HCT116 (cell line): ENCODE measurements around the gene EPHA2. TPM values are rescaled to one million over a fixed set of nuclear protein-coding genes. Genes with fewer than 3 reads are reported as not detected.

Experiments used
- ATAC-seq: fragments of 200-7000 bp; cut with Tn5 transposase; 2 replicates; pipeline ENCODE4 v1.9.1; 2020; ENCODE audit warnings: mild to moderate bottlenecking, moderate library complexity
- BruUV-seq: library from RNA; stranded (reverse); fragments of 400-500 nt; replicated peaks from 2 replicates; lab custom pipeline; 2021; lab: Mats Ljungman, UMichigan
- CTCF ChIA-PET: fragments of 300-600 bp; sonication (Branson Sonifier 250); formaldehyde crosslinking; loops from one replicate; lab custom pipeline; 2021; ENCODE audit warnings: antibody characterized with exemption; lab: Charles Lee
- POLR2A ChIA-PET: fragments of 300-600, 350-600 bp; sonication (Branson Sonifier 250); formaldehyde crosslinking; loops from one replicate; lab custom pipeline; 2021; ENCODE audit warnings: antibody characterized with exemption; lab: Charles Lee
- RAD21 ChIA-PET, 2 experiments: fragments of 300-600 bp; sonication (Branson Sonifier 250); formaldehyde crosslinking; loops; one replicate each; lab custom pipeline; 2023; ENCODE audit warnings: low total read pairs in 2 of 2; ENCODE audit not compliant: uncharacterized antibody in 2 of 2, unreplicated experiment in 2 of 2, low non-redundant PET in 1 of 2; lab: Charles Lee
- DNase-seq: peaks from one replicate; pipeline ENCODE4 v3.0.0-alpha.2; 2010; ENCODE audit warnings: low read depth, low spot score
- H2AFZ ChIP-seq: fragments of 200-600 bp; shearing (Covaris generic), sonication (generic); 2 replicates; pipeline ENCODE4 v1.6.1; 2017; ENCODE audit warnings: low read depth, mixed run types, mixed read lengths, antibody characterized with exemption, low read length; ENCODE audit not compliant: poor library complexity, severe bottlenecking
- H3K27ac ChIP-seq: 2 replicates; pipeline ENCODE4 v1.5.1; 2012; ENCODE audit warnings: low read depth, low read length
- H3K27me3 ChIP-seq: fragments of 200-600 bp; sonication (generic); 2 replicates; pipeline ENCODE4 v1.6.1; 2016; ENCODE audit warnings: mixed run types, low read length, mixed read lengths; ENCODE audit not compliant: insufficient read depth
- H3K36me3 ChIP-seq, 2 experiments: fragments of 200-500 bp in 1 of 2; fragments of 200-600 bp in 1 of 2; sonication (Bioruptor generic) in 1 of 2; sonication (generic) in 1 of 2; 2 replicates each; pipeline versions ENCODE4 v1.5.1 to v1.6.1; 2014 to 2016; ENCODE audit warnings: low read length in 2 of 2, inconsistent platforms in 1 of 2, mixed read lengths in 1 of 2, mixed run types in 1 of 2; ENCODE audit not compliant: insufficient read depth in 2 of 2, control insufficient read depth in 1 of 2
- H3K4me1 ChIP-seq, 2 experiments: fragments of 200-600 bp in 1 of 2; sonication (generic) in 1 of 2; 2 replicates each; pipeline versions ENCODE4 v1.5.1 to v1.6.1; 2012 to 2017; ENCODE audit warnings: low read length in 2 of 2, inconsistent platforms in 1 of 2, mild to moderate bottlenecking in 1 of 2, mixed read lengths in 1 of 2, mixed run types in 1 of 2, moderate library complexity in 1 of 2; ENCODE audit not compliant: insufficient read depth in 2 of 2, control insufficient read depth in 1 of 2
- H3K4me2 ChIP-seq: fragments of 200-600 bp; sonication (generic); 2 replicates; pipeline ENCODE4 v1.6.1; 2017; ENCODE audit warnings: mixed run types, low read length, mixed read lengths
- H3K4me3 ChIP-seq, 2 experiments: fragments of 200-600 bp in 1 of 2; sonication (generic) in 1 of 2; replicated peaks in 1 of 2; 2 replicates each; pipeline ENCODE4 v1.5.1; 2011 to 2016; ENCODE audit warnings: low read length in 2 of 2, control low read depth in 1 of 2, low read depth in 1 of 2, mild to moderate bottlenecking in 1 of 2, mixed read lengths in 1 of 2, mixed run types in 1 of 2
- H3K79me2 ChIP-seq: fragments of 200-600 bp; sonication (generic); 2 replicates; pipeline ENCODE4 v1.6.1; 2017; ENCODE audit warnings: mild to moderate bottlenecking, mixed run types, low read length, moderate library complexity, mixed read lengths; ENCODE audit not compliant: insufficient read depth
- H3K9ac ChIP-seq: fragments of 200-600 bp; sonication (generic); 2 replicates; pipeline ENCODE4 v1.6.1; 2016; ENCODE audit warnings: low read length, mixed read lengths
- H3K9me2 ChIP-seq: fragments of 200-600 bp; sonication (generic), shearing (Covaris generic); 2 replicates; pipeline ENCODE4 v1.6.1; 2017; ENCODE audit warnings: mixed run types, mild to moderate bottlenecking, moderate library complexity; ENCODE audit not compliant: insufficient read depth
- H3K9me3 ChIP-seq, 2 experiments: fragments of 200-500 bp in 1 of 2; fragments of 200-600 bp in 1 of 2; sonication (Bioruptor generic) in 1 of 2; sonication (generic) in 1 of 2; 2 replicates each; pipeline ENCODE4 v1.6.1; 2014 to 2017; ENCODE audit warnings: low read length in 2 of 2, mixed read lengths in 2 of 2, inconsistent platforms in 1 of 2, low read depth in 1 of 2, mild to moderate bottlenecking in 1 of 2, mixed run types in 1 of 2, moderate library complexity in 1 of 2; ENCODE audit not compliant: control insufficient read depth in 1 of 2, insufficient read depth in 1 of 2
- H4K20me1 ChIP-seq: fragments of 200-600 bp; sonication (generic), shearing (Covaris generic); 2 replicates; pipeline ENCODE4 v1.6.1; 2017; ENCODE audit warnings: mixed run types, mild to moderate bottlenecking, moderate library complexity; ENCODE audit not compliant: insufficient read depth
- CBX3 ChIP-seq: IDR thresholded peaks from 2 replicates; pipeline ENCODE4 v1.6.1; 2012; ENCODE audit warnings: low read depth
- CTCF ChIP-seq, 3 experiments: fragments of 200-600 bp in 1 of 3; sonication (generic) in 1 of 3; IDR thresholded peaks in 2 of 3; conservative IDR thresholded peaks in 1 of 3; 2 replicates each; pipeline ENCODE4 v1.5.1; 2012 to 2017; ENCODE audit warnings: low read depth in 2 of 3, low read length in 2 of 3, antibody characterized with exemption in 1 of 3, borderline replicate concordance in 1 of 3, control low read depth in 1 of 3, mild to moderate bottlenecking in 1 of 3, mixed read lengths in 1 of 3, mixed run types in 1 of 3, moderate library complexity in 1 of 3; ENCODE audit not compliant: insufficient read depth in 1 of 3
- EGR1 ChIP-seq: IDR thresholded peaks from 2 replicates; pipeline ENCODE4 v1.6.1; 2012; ENCODE audit warnings: low read depth
- FOSL1 ChIP-seq: IDR thresholded peaks from 2 replicates; pipeline ENCODE4 v1.6.1; 2012; ENCODE audit warnings: low read depth
- POLR2A ChIP-seq: IDR thresholded peaks from 2 replicates; pipeline ENCODE4 v1.7.0; 2011; ENCODE audit warnings: borderline replicate concordance; ENCODE audit not compliant: insufficient read depth, insufficient read length; ENCODE audit errors: extremely low read depth
- POLR2AphosphoS5 ChIP-seq: IDR thresholded peaks from 2 replicates; pipeline ENCODE4 v1.6.1; 2011; ENCODE audit warnings: mild to moderate bottlenecking, low read depth, low read length, moderate library complexity
- RAD21 ChIP-seq: IDR thresholded peaks from 2 replicates; pipeline ENCODE4 v1.6.1; 2012; ENCODE audit warnings: low read depth, mild to moderate bottlenecking
- SIN3A ChIP-seq: IDR thresholded peaks from 2 replicates; pipeline ENCODE4 v1.6.1; 2012; ENCODE audit warnings: low read depth
- SP1 ChIP-seq: IDR thresholded peaks from 2 replicates; pipeline ENCODE4 v1.6.1; 2012; ENCODE audit warnings: low read depth
- SRF ChIP-seq: IDR thresholded peaks from 2 replicates; pipeline ENCODE4 v1.6.1; 2012; ENCODE audit warnings: low read depth
- TCF7L2 ChIP-seq: IDR thresholded peaks from 2 replicates; pipeline ENCODE4 v1.7.0; 2011; ENCODE audit warnings: borderline replicate concordance, inconsistent platforms; ENCODE audit not compliant: insufficient read depth, insufficient read length; ENCODE audit errors: extremely low read depth
- intact Hi-C: fragments of 100-400 bp; cut with micrococcal nuclease; formaldehyde crosslinking; loops from 2 replicates; pipeline ENCODE4 v1.10.0; 2022
- total RNA-seq: library from RNA; stranded (reverse); gene quantifications from one replicate; pipeline ENCODE4 v1.2.1, GENCODE V29; 2021; ENCODE audit not compliant: unreplicated experiment
- TF ChIP-seq, protein P1 (sequence below): IDR thresholded peaks from 2 replicates; pipeline ENCODE4 v1.6.1; 2011; ENCODE audit warnings: mild to moderate bottlenecking, low read length, moderate library complexity; ENCODE audit not compliant: insufficient replicate concordance; ENCODE audit errors: extremely low read depth
- TF ChIP-seq, protein P2 (sequence below): IDR thresholded peaks from 2 replicates; pipeline ENCODE4 v1.6.1; 2012

The EPHA2 gene
- total RNA-seq, 1 experiment from 2014 or later: 164 TPM

GRCh38 chr1:16199700-16200099 is 43.8 kb upstream of the EPHA2 start:
- ChIA-PET POLR2A (no interaction called here), CTCF (no interaction called here)
- ATAC-seq: no peak
- H3K9me3 ChIP-seq: no peaks in the 10 kb centered on the region
- peak overlapping the region; percentile 5; the same call in 1 of the 2 replicates for H3K27ac ChIP-seq
- no peak overlapping the region for H3K4me3 ChIP-seq
- no peak overlapping the region for H3K9ac ChIP-seq
- no peaks in the 10 kb centered on the region for H3K9me2 ChIP-seq
- peaks cover 21 to 26% of the 10 kb centered on the region in 2 experiments; a peak in 3 of 4 replicates for H3K36me3 ChIP-seq
- no peak overlapping the region for H2AFZ ChIP-seq
- H3K4me1 ChIP-seq: no peaks in the 10 kb centered on the region
- BruUV-seq: no TSS peak
- TF ChIP-seq EGR1 (no peak), POLR2AphosphoS5 (no peak), RAD21 (no peak), POLR2A (no peak), SP1 (no peak), CTCF (IDR thresholded peaks at IDR 0.05 in 2 of 3, conservative IDR thresholded peaks at IDR 0.05 in 1 of 3; ENCODE audit: borderline replicate concordance in 1 of 3, insufficient read depth in 1 of 3, low read depth in 2 of 3, low read length in 2 of 3) (no peak), CBX3 (no peak)
- TF ChIP-seq, all 23 proteins: peak for 0
- Histone ChIP-seq H3K79me2 (no peaks in the 10 kb centered on the region; the same call in 1 of the 2 replicates), H4K20me1 (no peaks in the 10 kb centered on the region), H3K4me2 (no peak overlapping the region), H3K27me3 (no peaks in the 10 kb centered on the region)
- DNase-seq: no peak
- intact Hi-C loops: no loop called here
- RAD21 ChIA-PET: no interaction called here

- Histone ChIP-seq H4K20me1 (no peaks in the 10 kb centered on the region), H3K4me3 (no peak overlapping the region), H3K9me3 (no peaks in the 10 kb centered on the region), H3K9me2 (no peaks in the 10 kb centered on the region), H3K27ac (no peak overlapping the region), H3K27me3 (no peaks in the 10 kb centered on the region), H3K79me2 (no peaks in the 10 kb centered on the region; the same call in 1 of the 2 replicates), H3K4me1 (no peaks in the 10 kb centered on the region), H3K4me2 (no peak overlapping the region), H3K9ac (no peak overlapping the region), H2AFZ (no peak overlapping the region), H3K36me3 (peaks cover 16 to 26% of the 10 kb centered on the region in 2 experiments; a peak in 3 of 4 replicates)
- ATAC-seq (peak; percentile 28; the same call in 1 of the 2 replicates), DNase-seq (no peak)
- ChIA-PET CTCF (no interaction called here), RAD21 (no interaction called here), POLR2A (no interaction called here)
- no TSS peak for BruUV-seq
- intact Hi-C loops: no loop called here
- no peak for TF ChIP-seq EGR1
- TF ChIP-seq SIN3A: no peak
- TF ChIP-seq POLR2AphosphoS5: no peak
- TF ChIP-seq FOSL1: no peak
- TF ChIP-seq SRF: no peak
- no peak for TF ChIP-seq TCF7L2
- TF ChIP-seq, protein P1, sequence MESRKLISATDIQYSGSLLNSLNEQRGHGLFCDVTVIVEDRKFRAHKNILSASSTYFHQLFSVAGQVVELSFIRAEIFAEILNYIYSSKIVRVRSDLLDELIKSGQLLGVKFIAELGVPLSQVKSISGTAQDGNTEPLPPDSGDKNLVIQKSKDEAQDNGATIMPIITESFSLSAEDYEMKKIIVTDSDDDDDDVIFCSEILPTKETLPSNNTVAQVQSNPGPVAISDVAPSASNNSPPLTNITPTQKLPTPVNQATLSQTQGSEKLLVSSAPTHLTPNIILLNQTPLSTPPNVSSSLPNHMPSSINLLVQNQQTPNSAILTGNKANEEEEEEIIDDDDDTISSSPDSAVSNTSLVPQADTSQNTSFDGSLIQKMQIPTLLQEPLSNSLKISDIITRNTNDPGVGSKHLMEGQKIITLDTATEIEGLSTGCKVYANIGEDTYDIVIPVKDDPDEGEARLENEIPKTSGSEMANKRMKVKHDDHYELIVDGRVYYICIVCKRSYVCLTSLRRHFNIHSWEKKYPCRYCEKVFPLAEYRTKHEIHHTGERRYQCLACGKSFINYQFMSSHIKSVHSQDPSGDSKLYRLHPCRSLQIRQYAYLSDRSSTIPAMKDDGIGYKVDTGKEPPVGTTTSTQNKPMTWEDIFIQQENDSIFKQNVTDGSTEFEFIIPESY: no peak
- TF ChIP-seq, protein P2, sequence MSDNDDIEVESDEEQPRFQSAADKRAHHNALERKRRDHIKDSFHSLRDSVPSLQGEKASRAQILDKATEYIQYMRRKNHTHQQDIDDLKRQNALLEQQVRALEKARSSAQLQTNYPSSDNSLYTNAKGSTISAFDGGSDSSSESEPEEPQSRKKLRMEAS: no peak
- no peak for TF ChIP-seq POLR2A
- no peak for TF ChIP-seq CTCF (IDR thresholded peaks at IDR 0.05 in 2 of 3, conservative IDR thresholded peaks at IDR 0.05 in 1 of 3; ENCODE audit: borderline replicate concordance in 1 of 3, insufficient read depth in 1 of 3, low read depth in 2 of 3, low read length in 2 of 3)
Observed at GRCh38 chr1:16199157-16199501, 43.3 kb upstream of the EPHA2 start.
